Peyer's patch (tissue), 4 donors: ENCODE data around the gene CHAF1A. TPM values are rescaled to one million over a fixed set of nuclear protein-coding genes. Genes with fewer than 3 reads are reported as not detected.

Experiments used
- DNase-seq, 3 donors: peaks; one replicate each; pipeline ENCODE4 v3.0.0-alpha.2; 2017 to 2019
- H3K27ac ChIP-seq, 4 donors: fragments of 200-600 bp; sonication (generic); one replicate each; pipeline ENCODE4 v1.5.1; 2016 to 2019
- H3K27me3 ChIP-seq, 2 donors: fragments of 200-600 bp; sonication (generic); one replicate each; pipeline ENCODE4 v1.5.1; 2019
- H3K36me3 ChIP-seq, 3 donors: fragments of 200-600 bp; sonication (generic); one replicate each; pipeline ENCODE4 v1.5.1; 2016 to 2019
- H3K4me1 ChIP-seq, 4 donors: fragments of 200-600 bp; sonication (generic); one replicate each; pipeline ENCODE4 v1.5.1; 2016 to 2019
- H3K4me3 ChIP-seq, 4 donors: fragments of 200-600 bp; sonication (generic); 1 replicate in 3 of 4; 2 replicates in 1 of 4; pipeline ENCODE4 v1.5.1; 2016 to 2019; ENCODE audit warnings: mild to moderate bottlenecking in 1 of 4
- H3K9me3 ChIP-seq, 4 donors: fragments of 200-600 bp; sonication (generic); one replicate each; pipeline ENCODE4 v1.5.1; 2016 to 2019; ENCODE audit warnings: mild to moderate bottlenecking in 1 of 4
- POLR2A ChIP-seq, 2 donors: fragments of 450-650 bp; IDR thresholded peaks; one replicate each; pipeline ENCODE4 v1.5.1; 2017; ENCODE audit warnings: antibody characterized with exemption in 2 of 2, mild to moderate bottlenecking in 2 of 2, moderate library complexity in 2 of 2
- total RNA-seq, 4 donors: library from RNA; depleted of rRNA; stranded (reverse); fragments of >200 nt; gene quantifications; one replicate each; pipeline ENCODE4 v1.1.0, GENCODE V29; 2016
- TF ChIP-seq, protein P1 (sequence below), 6 experiments: fragments of 450-650 bp in 4 of 6; fragments of 200-600 bp in 2 of 6; sonication (generic) in 1 of 6; IDR thresholded peaks; one replicate each; pipeline ENCODE4 v1.5.1; 2017 to 2019; ENCODE audit warnings: antibody characterized with exemption in 6 of 6, mild to moderate bottlenecking in 3 of 6, moderate library complexity in 1 of 6

CHAF1A gene
- total RNA-seq, 4 donors from 2014 or later = 7.5 to 66.8 (median 14.4) TPM

DNA sequence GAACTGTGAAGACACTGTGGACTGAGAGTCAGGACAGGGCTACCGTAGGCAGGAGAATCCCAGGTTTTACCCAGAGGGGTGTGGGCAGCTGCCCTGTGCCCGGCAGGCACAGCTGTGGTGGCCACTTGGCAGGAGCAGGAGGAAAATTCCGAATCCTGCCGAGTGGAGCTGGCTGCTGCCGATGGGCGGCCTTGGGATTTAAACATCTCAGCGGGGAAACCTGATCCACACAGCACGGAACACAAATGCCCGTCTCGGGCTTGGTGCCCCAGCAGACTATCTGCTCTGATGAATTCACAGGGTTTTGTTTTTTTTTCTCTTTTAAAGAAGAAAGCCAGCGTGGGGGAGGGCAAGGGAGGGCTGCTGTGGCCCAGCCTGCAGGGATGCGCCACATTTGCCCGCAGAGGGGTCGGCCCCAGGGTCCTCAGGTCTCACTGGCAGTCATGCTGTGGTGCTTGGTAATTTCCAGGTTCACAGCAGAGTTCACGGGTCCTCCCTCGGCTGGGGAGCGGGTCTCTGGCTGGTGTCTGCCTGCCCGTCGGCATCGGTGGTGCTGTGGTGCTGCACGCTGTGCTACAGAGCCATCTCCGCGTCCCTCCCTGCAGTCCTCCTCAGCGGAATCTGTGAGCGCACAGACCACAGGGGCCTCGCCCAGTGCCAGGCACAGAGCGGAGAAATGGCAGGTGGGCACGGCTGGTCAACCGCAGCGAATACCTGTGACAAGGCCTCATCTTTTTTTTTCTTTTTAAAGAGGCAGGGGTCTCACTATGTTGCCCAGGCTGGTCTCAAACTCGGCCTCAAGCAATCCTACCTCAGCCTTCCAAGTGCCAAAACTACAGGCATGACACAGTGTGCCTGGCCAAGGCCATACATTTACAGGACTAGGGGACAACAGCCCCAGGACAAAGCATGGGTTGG, 30.9 kb upstream of the CHAF1A start:
- Histone ChIP-seq H3K27me3 (no peaks in the 10 kb centered on the region), H3K36me3 (peaks cover 0 to 14% (median 0%) of the 10 kb centered on the region in 3 donors), H3K9me3 (no peaks in the 10 kb centered on the region), H3K4me3 (no peak overlapping the region), H3K4me1 (peaks cover 12 to 73% (median 66%) of the 10 kb centered on the region in 4 donors), H3K27ac (peak overlapping the region in 1 of 4 donors; percentile 26)
- TF ChIP-seq POLR2A (IDR thresholded peaks at IDR 0.05) = no peak
- DNase-seq = no peak

DNA sequence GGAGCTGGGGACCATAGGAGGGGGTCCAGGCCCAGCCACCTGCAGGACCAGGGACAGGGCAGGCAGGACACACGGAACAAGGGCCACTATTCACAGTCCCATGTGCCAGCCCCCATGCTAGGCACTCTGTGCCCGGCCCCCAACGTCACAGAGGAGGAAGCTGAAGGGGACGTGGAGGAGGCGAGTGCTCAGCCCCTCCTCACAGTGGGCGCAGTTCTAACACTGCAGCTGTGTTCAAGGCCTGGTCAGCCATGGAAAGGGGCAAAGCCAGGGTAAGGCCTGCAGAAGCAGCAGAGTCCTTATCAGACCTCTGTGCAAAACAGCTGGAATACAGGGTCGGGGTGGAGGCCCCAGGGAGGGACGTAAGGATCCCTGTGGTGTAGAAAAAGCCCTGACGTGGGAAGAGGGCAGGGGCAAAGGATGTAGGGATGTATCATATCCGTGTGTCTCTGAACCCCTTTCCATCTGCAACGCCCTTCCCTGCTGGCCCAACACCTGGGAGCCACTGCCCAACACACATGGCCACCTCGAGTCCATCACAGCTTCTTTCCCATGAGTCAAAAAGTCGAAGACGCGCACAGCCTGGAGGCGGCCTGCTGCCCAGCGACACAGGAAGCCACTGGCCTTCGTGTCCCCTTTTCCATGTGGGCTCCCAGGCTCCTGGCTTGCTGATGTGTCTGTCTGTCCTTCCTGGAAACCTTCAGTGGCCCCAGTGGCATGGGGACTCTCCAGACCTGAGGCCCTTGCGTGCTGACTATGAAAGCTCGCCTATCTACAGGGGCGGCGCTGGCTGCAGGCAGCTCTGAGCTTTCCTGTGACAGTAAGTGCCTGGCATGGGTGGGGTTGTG, 30.1 kb upstream of the CHAF1A start:
- H3K9me3 ChIP-seq = no peaks in the 10 kb centered on the region
- no peak overlapping the region for H3K4me3 ChIP-seq
- no peak for DNase-seq
- H3K36me3 ChIP-seq = peaks cover 0 to 7% (median 0%) of the 10 kb centered on the region in 3 donors
- TF ChIP-seq, protein P1, sequence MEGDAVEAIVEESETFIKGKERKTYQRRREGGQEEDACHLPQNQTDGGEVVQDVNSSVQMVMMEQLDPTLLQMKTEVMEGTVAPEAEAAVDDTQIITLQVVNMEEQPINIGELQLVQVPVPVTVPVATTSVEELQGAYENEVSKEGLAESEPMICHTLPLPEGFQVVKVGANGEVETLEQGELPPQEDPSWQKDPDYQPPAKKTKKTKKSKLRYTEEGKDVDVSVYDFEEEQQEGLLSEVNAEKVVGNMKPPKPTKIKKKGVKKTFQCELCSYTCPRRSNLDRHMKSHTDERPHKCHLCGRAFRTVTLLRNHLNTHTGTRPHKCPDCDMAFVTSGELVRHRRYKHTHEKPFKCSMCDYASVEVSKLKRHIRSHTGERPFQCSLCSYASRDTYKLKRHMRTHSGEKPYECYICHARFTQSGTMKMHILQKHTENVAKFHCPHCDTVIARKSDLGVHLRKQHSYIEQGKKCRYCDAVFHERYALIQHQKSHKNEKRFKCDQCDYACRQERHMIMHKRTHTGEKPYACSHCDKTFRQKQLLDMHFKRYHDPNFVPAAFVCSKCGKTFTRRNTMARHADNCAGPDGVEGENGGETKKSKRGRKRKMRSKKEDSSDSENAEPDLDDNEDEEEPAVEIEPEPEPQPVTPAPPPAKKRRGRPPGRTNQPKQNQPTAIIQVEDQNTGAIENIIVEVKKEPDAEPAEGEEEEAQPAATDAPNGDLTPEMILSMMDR (IDR thresholded peaks at IDR 0.05) = no peak
- TF ChIP-seq POLR2A (IDR thresholded peaks at IDR 0.05) = no peak
- H3K27ac ChIP-seq = peak overlapping the region in 2 of 4 donors; percentile 85 to 95
- no peaks in the 10 kb centered on the region for H3K27me3 ChIP-seq
- peaks cover 12 to 82% (median 71%) of the 10 kb centered on the region in 4 donors for H3K4me1 ChIP-seq

DNA sequence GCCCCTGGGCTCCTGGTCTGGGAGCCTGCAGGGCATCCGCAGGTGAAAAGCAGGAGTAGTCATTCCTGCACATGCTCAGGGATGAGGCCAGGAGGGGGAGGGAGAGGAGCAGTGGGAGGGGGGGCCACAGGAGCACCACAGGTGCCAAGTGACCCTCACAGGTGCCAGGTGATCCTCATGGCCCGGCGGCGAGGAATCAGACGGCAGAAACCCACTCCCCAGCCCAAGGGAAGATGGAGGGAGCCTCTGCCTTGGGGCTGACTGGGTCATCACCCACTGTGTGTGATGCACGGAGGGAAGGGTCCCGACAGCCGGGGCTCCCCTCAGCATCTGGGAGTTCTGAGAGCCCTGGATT, 29.4 kb upstream of the CHAF1A start:
- H3K9me3 ChIP-seq = no peaks in the 10 kb centered on the region
- H3K36me3 ChIP-seq = peaks cover 0 to 6% (median 0%) of the 10 kb centered on the region in 3 donors
- TF ChIP-seq, protein P1 (IDR thresholded peaks at IDR 0.05) = no peak
- TF ChIP-seq POLR2A (IDR thresholded peaks at IDR 0.05) = no peak
- no peak overlapping the region for H3K4me3 ChIP-seq
- peaks cover 12 to 84% (median 71%) of the 10 kb centered on the region in 4 donors for H3K4me1 ChIP-seq
- no peaks in the 10 kb centered on the region for H3K27me3 ChIP-seq
- DNase-seq = no peak
- peak overlapping the region in 3 of 4 donors; percentile 77 to 95 (median 85) for H3K27ac ChIP-seq

DNA sequence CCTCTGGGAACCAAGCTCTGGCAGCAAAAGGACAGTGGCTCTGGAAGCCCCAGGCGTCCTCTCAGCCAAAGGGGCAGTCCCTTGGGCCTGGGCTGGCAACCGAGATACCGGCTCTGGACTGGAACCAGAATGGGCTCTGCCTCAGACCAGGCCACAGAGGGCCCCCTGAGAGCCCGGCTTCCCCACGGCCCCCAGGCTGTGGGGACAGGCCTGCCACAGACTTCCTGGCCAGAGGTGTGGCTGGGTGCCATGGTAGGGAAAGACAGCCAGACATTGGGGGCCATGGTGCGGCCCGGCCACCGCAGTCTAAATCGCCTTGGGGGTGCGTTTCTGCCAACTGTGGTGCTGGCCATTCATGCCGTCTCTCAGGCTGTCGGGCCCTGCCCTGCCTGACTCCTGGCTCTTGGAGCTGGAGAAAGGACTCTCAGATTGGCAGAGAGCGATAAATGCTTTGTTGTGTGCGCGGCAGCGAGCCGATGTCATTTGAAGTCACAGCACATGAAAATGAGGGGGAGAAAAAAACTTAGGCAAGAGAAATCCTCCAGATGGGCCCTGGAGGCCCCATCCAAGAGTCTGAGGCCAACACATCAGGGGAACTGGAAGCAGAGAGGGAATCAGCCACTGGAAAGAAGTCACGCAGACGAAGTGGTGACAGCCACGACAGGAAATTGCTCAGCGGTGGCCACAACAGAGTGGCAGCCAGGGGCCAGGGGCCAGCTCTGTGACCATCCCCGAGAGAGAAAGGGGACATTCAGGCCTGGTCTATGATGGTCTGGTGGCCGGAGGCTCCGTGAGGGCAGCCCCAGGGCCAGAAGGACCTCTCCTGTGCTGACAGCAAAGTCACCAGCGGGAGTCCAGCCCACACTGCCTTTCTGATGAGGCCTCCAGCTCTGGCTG, 28.6 kb upstream of the CHAF1A start:
- no peak for TF ChIP-seq POLR2A (IDR thresholded peaks at IDR 0.05)
- DNase-seq = no peak

DNA sequence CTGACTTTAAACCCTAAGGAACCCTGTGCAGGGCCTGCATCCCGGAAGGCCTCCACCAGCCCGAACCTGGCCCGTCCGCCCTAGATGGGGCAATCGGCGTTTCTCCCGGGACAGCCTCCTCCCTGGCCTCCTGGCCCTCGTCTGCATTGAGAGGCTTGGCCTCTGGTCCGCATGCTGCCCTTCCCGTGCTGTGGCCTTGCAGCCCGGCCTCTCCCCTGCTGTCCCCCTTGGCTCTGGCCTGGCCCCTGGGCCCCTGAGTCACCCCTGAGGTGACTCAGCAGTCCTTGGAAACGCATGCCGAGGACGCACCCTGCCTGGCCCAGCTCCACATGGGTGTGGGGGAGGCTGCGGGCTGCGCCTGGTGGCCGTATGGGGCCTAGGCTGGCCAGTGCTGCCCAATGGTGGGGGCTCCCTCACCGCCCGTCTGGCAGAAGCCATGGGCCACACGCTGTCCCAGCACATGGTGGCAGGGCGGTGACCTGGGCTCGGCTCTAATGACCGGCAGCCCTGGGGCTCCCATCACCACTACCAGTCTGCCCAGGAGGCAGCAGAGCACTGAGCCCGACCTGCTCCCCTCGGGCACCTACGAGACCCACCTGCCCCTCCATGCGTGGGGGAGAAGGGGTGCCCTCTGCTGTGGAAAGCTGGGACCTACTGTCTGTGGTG, 27.8 kb upstream of the CHAF1A start:
- Histone ChIP-seq H3K4me1 (peaks cover 12 to 84% (median 66%) of the 10 kb centered on the region in 4 donors), H3K9me3 (no peaks in the 10 kb centered on the region), H3K36me3 (peaks cover 0 to 4% (median 0%) of the 10 kb centered on the region in 3 donors), H3K4me3 (peak overlapping the region in 2 of 4 donors; percentile 17 to 30), H3K27me3 (no peaks in the 10 kb centered on the region), H3K27ac (peak overlapping the region; percentile 68 to 95 (median 81))
- peak in 1 of 2 donors; percentile 46 for TF ChIP-seq POLR2A (IDR thresholded peaks at IDR 0.05)
- TF ChIP-seq, protein P1 (IDR thresholded peaks at IDR 0.05) = peak in 2 of 6 experiments; percentile 22 to 46
- DNase-seq = peak in 2 of 3 donors; percentile 82 to 85

More for the DNA sequence above, 28.6 kb upstream of the CHAF1A start:
- H3K4me1 ChIP-seq = peaks cover 12 to 84% (median 67%) of the 10 kb centered on the region in 4 donors
- no peaks in the 10 kb centered on the region for H3K27me3 ChIP-seq
- peak overlapping the region; percentile 68 to 95 (median 81) for H3K27ac ChIP-seq
- H3K4me3 ChIP-seq = no peak overlapping the region
- H3K36me3 ChIP-seq = peaks cover 0 to 4% (median 0%) of the 10 kb centered on the region in 3 donors
- H3K9me3 ChIP-seq = no peaks in the 10 kb centered on the region
